ENCODE data around the gene NLRP9.

NLRP9 gene

DNA sequence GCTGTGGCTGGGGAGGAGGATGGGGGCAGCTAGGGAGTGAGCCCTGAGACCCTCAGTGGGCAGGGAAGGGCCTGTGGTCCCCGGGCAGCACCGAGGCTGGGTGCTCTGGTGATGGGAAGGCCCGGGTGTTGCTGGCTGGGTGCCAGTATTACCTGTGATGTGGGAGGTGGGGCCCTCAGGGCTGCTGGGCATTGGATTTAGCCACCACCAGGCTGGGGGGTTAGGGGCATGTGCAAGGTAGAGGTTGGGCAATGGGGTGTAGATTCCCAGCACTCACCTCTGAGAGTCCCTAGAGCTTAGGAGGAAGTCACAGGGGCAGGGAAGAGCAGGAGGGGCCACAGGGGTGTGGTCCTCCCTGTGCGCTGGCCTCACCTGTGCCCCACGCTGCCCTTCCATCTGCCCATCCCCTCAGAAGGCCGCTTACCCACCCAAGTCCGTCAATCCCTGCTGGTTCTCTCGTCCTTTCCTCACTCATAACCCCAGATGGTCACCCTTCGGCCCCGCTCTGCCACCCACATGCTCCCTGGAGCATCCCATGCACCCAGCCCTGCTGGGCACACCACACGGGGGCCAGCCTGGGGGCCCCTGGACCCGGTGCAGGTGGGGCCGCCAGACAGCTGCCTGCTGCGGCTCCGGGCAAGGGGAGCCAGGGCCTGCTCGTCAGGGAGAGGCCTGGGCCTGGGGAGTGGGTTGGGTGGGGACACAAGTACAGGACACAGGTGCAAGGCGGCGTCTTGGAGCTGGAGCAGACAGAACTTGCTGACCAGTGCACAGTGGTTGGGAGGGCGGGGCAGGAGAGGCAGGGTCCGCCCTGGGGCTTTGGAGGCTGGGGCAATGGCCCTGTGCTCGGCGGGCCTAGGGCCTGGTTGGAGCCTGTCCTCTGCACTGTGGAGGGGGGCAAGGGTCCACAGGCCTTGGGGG, 50.7 kb downstream of the NLRP9 start:
- DNase-seq = no peak

DNA sequence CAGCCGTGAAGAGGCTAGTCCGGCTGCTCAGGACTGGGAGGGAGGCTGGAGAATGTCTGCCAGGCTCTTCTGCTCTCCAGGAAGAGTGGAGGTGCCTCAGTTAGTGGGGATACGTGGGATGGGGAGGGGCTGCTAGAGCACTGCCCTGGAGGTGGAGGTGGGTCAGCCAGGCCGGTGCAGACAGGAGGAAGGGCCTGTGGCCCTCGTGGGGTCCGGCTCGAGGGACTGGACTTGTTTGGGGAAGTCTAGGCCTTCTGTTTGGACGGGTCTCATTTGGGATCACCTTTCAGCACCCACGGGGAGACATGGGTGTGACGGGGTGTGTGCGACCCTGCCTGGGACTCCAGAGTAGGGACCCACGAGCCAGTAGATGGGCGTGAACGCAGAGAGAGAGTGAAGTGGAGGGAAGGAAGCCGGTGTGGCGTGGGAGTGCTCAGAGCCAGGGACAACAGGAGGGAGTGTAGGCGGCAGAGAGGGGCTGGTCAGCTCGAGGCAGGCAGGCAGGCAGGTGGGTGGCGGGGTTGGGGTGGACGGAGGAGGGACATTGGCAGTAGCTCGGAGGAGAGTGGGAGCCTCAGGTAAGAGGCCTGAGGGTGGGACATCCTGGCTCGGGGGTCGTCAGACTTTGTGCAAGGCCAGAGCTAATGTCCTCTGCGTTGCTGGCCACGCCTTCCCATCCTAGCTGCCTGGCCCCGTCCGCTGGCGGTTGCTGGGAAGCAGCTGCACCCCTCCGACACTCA, 51.7 kb downstream of the NLRP9 start:
- DNase-seq = no peak

DNA sequence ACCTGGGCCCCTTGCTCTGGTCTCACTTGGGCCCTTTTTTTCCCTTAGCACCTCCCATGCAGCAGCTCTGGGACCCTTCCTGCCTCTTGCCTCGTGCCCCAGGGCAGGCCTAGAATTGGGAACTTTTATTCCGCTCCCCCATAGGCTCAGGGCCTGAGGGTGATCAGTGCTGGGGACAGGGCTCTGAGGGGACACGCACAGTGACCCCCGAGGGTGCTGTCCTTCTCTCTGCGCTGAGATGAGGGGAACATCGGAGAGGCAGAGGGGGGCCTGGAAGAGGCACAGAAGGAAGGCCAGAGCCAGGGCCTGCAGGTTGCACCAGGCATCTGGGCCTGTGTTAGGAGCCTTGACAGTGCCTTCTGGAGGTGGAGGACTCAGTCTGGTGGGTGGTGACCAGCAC, 52.4 kb downstream of the NLRP9 start:
- no peak for DNase-seq

DNA sequence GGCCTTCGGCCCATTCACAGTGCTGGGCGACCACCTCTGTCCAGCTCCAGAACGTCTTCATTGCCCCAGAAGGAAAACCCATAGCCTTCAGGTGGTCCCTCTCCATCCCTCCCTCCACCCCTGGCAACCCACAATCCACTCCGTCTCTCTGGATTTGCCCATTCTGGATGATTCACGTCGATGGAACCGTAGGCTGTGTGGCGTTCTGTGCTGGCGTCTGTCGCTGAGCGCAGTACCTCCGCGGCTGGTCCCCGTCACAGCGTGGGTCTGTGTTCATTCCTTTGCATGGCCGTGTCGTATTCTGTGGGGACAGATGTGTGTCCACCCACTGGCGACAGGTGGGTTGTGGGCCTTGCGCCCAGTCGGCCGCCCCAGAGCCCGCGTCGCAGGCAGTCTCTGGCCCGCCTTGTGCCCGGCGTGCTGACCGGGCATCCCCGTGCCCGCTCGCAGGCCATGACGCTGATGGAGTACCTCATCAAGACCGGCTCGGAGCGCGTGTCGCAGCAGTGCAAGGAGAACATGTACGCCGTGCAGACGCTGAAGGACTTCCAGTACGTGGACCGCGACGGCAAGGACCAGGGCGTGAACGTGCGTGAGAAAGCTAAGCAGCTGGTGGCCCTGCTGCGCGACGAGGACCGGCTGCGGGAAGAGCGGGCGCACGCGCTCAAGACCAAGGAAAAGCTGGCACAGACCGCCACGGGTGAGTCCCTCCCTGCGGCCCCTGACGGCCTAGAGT, 53.1 kb downstream of the NLRP9 start:
- no peak for DNase-seq

DNA sequence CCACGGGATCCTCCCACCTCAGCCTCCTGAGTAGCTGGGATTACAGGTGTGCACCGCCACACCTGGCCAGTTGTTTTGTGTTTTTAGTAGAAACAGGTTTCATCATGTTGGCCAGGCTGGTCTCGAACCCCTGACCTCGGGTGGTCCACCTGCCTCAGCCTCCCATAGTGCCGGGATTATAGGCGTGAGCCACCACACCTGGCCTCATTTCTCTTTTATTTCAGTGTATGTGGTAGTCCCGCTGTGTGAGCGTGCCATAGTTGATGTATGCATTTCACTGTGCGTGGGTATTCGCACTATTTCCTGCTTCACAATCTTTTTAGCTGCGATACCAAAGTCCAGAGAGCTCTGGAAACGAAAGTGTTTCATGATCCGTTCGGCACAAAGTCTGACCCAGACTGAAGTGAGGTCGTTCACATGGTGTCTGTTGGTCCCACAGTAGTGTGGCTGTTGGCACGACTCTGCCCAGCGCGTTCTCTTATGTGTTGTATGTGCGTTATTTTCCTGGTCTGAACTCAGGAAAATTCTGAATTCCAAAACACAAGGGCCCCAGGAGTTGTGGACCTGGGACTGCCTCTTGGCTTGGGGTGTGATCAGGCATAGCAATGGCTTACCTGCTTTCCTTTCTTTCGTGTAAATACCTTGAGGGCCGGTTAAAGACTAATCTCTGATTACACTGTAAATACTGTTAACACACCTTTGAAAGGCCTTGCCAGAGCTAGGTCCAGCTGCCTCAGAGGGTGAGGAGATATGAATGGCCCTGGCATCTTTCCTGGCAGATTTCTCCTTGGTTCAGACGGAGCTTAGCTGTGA, 54.5 kb downstream of the NLRP9 start:
- no peak for DNase-seq

DNA sequence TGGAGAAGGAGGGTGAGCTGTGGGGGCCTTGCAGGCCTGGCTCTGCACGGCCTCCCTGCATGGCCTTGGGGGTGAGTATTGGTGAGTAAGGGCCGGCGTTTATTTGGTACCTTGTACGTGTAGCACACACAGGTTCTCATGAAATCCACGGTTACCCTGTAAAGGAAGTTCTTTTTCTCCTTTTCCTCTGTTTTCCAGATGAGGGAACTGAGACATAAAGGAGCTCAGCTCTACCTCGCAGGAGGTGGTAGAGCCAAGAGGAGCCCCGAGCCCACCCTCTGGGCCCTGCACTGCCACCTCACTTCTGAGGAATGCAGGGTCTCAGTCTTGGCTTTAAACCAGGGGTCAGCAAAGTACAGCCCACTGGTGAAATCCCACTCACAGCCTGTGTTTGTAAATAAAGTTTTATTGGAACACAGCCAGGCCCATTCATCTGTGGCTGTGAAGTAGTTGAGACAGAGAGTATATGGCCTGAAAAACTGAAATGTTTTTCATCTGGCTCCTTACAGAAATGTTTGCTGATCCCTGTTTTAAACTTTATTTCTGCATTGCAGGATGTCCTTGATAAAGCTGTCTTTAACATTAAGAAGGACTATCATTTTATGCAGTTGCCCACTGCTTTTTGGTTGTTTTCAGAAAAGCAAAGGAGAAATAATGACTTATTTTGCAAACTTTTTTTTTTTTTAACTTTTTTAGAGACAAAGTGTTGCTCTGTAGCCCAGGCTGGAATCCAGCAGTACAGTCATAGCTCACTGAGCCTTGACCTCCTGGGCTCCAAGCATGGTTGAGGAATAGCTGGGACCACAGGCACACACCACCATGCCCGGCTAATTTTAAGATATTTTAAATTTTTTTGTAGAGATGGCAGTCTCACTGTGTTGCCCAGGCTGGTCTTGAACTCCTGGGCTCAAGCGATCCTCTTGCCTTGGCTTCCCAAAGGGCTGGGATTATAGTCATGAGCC, 56.8 kb downstream of the NLRP9 start:
- DNase-seq = no peak

DNA sequence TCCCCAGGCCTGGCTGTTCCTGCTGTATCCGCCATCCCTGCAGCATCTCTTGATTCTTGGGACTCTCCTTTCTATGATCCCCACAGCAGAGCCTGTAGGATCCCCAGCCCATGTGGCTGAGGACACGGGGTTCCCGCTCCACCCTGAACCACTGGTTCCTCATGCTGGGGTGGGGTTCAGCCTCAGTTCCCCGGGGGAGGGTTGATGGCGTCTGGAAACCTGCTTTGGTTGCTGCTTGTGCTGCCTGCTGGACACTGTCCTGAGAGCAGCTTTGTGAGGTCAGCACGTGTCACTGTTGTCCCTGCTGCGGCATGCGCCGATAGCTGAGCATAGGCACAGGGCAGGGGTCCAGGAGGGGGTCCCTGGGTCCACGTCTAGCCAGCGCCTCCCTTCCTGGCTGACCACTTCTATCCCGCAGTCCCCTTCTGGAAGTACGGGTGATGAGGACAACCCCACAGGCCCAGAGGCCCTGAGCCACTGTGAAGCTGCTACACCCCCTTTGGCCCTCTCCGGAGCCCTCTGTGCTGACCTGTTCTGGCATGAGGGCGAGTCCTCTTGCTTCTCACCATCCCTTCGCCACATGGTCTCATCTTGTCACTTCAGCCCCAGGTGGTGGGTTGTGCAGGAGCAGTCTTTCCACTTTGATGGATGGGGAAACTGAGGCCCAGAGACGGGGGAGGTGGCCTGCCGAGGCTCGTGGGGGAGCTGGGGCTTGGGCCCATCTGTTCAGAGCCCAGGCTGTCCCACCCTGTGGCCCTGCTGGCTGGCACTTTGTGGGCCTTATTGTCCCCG, 57.7 kb downstream of the NLRP9 start:
- no peak for DNase-seq

DNA sequence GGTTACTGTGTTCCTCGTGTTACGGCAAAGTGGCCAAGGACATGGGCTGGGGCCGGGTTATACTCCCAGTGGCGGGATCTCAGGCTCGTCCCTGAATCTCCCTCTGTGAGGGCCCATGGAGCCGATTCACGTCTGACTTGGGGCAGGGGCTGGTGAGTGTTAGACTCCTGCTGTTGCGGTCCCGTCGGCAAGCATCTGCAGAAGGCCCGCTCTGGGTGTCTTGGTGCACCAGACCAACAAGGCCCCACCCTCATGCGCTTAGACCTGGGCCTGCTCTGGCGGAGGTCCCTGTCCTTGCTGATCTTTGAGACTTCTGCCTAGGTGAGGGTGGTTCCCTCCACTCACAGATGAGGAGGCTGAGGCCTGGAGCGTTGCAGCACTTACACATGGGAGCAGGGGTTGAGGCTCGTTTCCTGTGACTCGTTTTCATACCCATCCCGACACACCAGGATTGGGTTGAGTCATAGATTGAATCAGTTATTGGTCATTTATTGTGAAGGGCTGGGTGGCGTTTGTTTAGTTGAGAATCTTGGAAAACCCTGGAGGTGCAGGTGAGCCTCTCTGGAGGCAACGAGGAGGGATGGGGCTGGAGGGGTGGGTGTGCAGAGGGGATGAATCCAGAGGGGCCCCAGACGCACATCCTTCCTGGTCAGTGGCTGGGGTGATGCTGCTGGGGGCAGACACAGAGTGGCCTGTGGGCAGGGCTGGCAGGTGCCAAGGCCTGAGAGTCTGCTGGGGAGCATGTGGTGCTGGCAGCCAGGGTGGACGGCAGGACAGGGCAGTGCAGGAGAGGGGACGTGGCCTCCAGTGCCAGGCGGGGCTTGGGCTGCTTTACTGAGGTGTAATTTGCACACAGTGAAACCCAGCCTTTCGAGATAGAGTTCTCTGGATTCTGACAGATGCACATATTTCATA, 58.6 kb downstream of the NLRP9 start:
- DNase-seq = no peak

DNA sequence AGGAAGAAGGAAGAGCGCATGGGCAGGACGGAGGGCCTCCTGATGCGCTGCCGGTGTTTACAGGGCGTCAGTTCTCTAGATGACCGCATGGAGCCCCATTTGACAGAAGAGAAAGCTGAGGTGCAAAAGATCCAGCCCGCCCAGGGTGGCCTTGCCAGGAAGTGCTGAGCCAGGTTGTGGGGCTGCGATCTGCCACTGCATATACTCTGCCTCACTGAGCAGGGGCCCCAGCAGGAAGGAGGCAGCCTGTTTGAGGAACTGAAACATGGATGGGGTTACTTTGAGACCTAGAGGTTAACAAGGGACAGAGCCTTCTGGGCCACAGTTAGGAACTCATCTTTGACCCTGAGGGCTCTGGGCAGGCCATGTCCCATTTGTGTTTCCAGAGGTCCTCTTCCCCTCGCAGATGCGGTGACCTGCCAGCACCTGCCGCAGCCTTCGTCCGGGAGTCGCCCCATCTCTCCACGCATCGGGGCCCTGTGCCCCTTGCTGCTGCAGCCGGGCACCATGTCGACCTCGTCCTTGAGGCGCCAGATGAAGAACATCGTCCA, 60.0 kb downstream of the NLRP9 start:
- no peak for DNase-seq

DNA sequence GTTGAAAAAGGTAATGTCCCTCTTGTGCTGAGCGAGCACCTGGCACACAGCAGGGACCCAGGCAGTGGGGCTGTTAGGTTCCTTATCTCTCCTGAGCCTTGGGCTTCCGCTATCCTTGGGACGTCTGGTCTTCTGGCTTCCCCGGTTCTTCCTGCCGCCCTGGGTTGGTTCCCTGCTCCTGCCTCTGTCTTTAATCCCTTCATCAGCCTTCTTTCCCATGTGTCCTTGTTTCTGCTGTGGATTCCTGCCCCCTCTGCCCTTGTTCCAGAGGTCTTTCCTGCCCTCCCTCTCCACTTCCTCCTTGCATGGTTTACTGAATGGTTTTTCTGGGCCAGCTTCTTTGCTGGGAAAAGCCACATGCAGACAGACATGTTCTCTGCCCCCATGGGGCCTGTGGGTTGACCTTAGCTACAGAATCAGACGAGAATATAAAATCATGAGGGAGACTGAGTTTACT, 60.6 kb downstream of the NLRP9 start:
- no peak for DNase-seq

DNA sequence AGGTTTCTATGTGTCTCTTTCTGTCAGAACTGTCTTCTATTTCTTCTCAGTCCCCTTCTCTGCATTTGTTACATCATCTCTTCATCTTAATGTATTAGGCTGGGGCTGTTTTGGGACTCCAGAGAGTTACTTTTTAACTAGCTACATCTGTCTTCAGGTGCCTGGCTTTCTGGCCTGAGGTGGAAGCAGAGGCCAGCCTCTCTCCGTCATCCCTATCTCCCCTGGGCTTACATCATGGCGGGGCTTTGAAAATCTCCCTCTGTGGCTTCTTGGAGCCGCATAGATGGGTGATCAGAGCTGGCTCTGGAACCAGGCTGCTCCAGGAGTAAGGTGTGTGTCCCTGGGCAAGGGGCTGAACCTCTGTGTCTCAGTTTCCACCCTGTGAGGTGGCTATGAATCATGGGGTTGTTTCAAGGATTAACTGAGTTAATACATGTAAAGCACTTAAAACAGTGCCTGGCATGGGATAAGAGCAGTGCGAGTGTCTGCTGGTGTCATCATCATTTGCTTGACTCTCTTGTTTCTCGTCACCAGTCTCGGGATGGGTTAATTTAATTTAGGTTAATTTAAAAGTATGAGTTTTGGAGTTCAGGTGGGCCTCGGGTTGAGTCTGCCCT, 61.2 kb downstream of the NLRP9 start:
- DNase-seq = no peak

DNA sequence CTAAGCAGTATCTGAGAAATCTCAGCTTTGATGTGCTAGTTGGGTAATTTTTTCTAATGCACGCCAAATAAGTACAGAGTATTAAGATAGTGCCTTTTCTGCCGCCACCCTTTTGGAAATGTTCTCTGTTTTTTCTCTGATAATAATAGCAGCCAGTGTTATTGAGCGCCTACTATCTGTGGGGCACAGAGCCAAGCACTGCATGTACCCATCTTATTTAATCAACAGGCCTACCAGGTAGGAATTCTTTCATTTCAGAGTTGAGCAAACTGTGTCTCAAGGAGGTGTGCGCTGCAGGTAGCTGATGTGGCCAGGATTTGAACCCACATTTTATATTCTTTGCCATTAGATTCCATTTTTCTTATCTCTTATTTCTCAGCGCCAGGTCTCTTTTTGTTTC, 61.8 kb downstream of the NLRP9 start:
- DNase-seq = no peak

DNA sequence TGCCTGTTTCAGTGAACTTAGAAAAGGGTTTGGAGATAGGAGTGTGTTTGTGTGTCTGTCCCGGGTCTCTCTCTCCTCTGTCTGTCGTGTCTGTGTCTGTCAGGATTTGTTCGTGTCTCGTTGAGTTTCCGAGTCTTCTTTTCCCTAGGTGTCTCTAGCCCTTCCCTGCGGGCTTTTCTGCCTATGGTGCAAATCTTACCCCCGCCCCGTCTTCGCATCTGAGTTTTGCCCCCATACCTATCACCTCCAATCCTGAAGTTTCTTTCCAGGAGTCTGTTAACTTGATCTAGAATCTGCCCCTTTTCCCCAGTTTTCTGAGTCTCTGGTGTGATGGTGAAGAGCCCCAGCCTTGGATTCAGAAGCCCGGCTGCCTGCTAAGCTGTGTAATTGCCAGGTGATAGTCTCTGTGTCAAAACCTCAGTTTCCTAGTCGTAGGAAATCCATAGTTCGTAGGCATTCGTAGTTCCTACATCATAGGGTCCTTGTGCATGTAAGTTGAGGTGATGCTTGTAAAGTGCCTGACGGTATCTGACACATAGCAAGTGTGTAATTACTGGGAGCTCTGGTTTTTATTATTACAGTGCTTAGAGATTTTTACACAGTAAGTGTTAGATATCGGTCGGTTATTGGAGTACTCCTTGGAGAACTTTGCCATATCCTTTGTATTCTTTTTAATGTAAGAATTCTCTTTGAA, 62.4 kb downstream of the NLRP9 start:
- no peak for DNase-seq

DNA sequence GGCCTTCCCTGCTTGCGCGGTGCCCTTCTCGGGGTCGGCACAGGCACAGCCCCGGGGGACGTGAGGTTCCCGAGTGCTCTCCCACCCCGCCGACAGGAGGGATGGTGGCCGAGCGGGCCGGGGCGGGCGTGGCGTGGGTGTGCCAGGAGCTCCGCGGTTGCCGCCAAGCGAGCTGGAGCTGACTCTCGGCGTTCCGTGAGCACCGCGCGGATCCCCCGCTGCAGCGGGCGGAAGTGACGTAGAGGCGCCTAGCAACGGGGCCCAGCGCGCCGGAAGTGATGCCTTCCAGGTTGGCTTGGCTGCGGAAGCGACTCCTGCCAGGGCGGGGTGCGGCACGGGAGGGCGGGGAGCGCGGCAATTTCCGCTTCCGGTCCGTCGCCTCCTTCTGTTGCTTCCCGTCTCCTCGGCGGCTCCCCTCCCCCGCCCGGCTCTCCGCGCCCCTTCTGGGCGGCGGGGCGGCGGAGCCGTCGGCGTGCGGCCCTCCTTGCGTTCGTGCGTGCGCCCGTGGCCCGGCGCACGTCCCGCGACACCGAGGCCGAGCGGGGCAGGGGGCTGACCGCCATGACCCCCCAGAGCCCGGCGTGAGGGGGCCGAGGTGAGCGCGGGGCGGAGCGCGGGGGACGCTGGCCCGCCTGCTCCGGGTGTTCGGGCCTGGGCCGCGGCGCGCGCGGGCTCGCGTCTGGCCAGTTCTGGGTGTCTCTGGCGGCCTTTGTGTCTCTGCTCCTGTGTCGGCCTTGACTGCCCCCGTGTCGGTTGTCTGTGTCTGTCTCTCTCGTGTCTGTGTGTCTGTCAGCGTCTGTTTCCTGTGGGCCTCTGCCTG, 63.2 kb downstream of the NLRP9 start, which contains the start of gene EPN1:
Gene EPN1 (plus strand): TSS at position 386 of the 820 bp plus-strand sequence. CDS start 3,402 bp downstream, outside the sequence.
- peak; percentile 93 for DNase-seq

DNA sequence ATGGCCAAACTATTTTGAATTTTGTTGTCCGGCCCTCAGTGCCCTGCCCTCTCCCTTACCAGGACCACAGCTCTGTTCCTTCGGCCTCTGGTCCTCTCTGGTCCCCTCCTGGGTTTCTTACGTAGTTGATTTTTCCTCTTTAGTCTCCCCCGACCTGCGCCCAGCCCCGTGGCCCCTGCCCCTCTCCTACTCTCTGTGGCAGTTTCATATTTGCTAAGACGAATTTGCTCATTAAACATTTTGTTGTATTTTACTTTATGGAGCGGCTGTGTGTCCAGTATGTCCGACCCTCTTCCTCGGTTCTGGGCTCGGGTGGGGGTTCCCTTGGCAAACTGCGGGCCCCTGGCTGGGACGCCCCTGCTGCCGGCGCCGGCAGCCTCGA, 63.8 kb downstream of the NLRP9 start:
- DNase-seq = no peak

DNA sequence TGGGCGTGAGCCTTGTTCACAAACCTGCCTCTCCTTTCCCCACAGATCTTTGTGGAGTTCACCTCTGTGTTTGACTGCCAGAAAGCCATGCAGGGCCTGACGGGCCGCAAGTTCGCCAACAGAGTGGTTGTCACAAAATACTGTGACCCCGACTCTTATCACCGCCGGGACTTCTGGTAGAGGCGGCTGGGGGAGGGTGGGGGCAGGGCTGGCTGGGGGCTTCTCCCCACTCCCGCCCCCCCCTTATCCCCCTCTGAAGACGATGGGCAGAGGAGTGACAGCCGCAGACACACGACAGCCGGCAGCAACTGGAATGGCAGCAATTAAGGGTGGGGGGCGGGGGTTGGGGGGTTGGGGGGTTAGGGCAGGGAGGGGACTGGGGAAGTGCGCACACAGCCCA, 64.3 kb downstream of the NLRP9 start:
- DNase-seq = no peak

DNA sequence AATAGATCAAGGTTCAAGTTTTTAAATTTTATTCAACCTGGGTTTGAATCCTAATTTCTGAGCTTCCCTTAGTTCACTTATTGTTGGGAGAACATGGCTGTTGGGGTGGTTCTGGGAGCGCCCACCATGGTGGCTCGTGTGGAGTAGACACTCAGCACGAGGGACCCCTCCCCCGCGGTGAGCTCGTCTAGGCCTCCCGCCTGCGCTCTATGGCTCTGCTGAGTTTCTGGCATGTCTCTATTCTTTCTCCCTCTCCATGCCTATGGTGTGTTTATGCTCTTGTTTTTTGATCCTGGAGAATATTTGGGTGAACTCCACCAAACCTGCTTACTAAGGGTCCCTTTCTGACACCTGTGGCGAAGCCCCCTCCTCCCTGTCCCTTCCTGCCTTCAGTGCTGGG, 64.7 kb downstream of the NLRP9 start:
- no peak for DNase-seq
